ENCODE measurements around the gene COL9A2.

GRCh38 chr1:40252601-40253000 lies 64.5 kb downstream of the COL9A2 start:
- TF ChIP-seq POLR2A (IDR thresholded peaks at IDR 0.05) (no peak), CTCF (IDR thresholded peaks at IDR 0.05) (no peak)
